PC-9 (cell line): ENCODE results near the gene DGKD. TPM values are rescaled to one million over a fixed set of nuclear protein-coding genes. Genes with fewer than 3 reads are reported as not detected.

Experiments used
- BruUV-seq: library from RNA; stranded (reverse); fragments of 400-500 nt; replicated peaks from 2 replicates; lab custom pipeline; 2021; lab: Mats Ljungman, UMichigan
- CTCF ChIA-PET: fragments of 300-600 bp; sonication (Branson Sonifier 250); formaldehyde crosslinking; loops from one replicate; lab custom pipeline; 2022; ENCODE audit warnings: antibody characterized with exemption; lab: Charles Lee
- POLR2A ChIA-PET: fragments of 300-600 bp; sonication (Branson Sonifier 250); formaldehyde crosslinking; loops from one replicate; lab custom pipeline; 2022; ENCODE audit warnings: antibody characterized with exemption; ENCODE audit not compliant: unreplicated experiment; lab: Charles Lee
- DNase-seq, 2 experiments: peaks; one replicate each; pipeline versions ENCODE4 v3.0.0 to v3.0.0-alpha.2; 2015 to 2022; ENCODE audit warnings: mixed read lengths in 1 of 2
- H2AFZ ChIP-seq: fragments of 200-600 bp; sonication (generic); 2 replicates; pipeline ENCODE4 v1.8.1; 2017; ENCODE audit warnings: antibody characterized with exemption
- H3F3A ChIP-seq: fragments of 200-600 bp; sonication (generic); 2 replicates; pipeline ENCODE4 v1.8.1; 2017; ENCODE audit warnings: antibody characterized with exemption, mild to moderate bottlenecking, low read depth; ENCODE audit not compliant: insufficient read depth
- H3K27ac ChIP-seq: fragments of 200-600 bp; sonication (generic); 2 replicates; pipeline ENCODE4 v1.6.1; 2016; ENCODE audit warnings: mixed run types
- H3K27me3 ChIP-seq: fragments of 200-600 bp; sonication (generic); 2 replicates; pipeline ENCODE4 v1.6.1; 2016; ENCODE audit warnings: low read depth, mixed run types; ENCODE audit not compliant: insufficient read depth
- H3K36me3 ChIP-seq: fragments of 200-600 bp; sonication (generic); 2 replicates; pipeline ENCODE4 v1.6.1; 2016; ENCODE audit warnings: low read depth, mixed run types
- H3K4me1 ChIP-seq: fragments of 200-600 bp; sonication (generic); replicated peaks from 2 replicates; pipeline ENCODE4 v1.6.1; 2016; ENCODE audit warnings: mixed run types; ENCODE audit not compliant: insufficient read depth
- H3K4me2 ChIP-seq: fragments of 200-600 bp; sonication (generic); 2 replicates; pipeline ENCODE4 v1.6.1; 2017; ENCODE audit warnings: mixed run types
- H3K4me3 ChIP-seq: fragments of 200-600 bp; sonication (generic); 2 replicates; pipeline ENCODE4 v1.6.1; 2016; ENCODE audit warnings: mixed run types
- H3K79me2 ChIP-seq: fragments of 200-600 bp; sonication (generic); 2 replicates; pipeline ENCODE4 v1.6.1; 2017; ENCODE audit warnings: low read depth, mixed run types
- H3K9me2 ChIP-seq: fragments of 200-600 bp; sonication (generic); 2 replicates; pipeline ENCODE4 v1.8.1; 2017; ENCODE audit warnings: mild to moderate bottlenecking; ENCODE audit not compliant: insufficient read depth
- H3K9me3 ChIP-seq: fragments of 200-600 bp; sonication (generic); 2 replicates; pipeline ENCODE4 v1.8.1; 2016; ENCODE audit warnings: low read depth; ENCODE audit not compliant: insufficient read depth
- H4K20me1 ChIP-seq: fragments of 200-600 bp; sonication (generic); 2 replicates; pipeline ENCODE4 v1.8.1; 2017; ENCODE audit not compliant: insufficient read depth
- CTCF ChIP-seq: fragments of 200-600 bp; sonication (generic); conservative IDR thresholded peaks from 2 replicates; pipeline ENCODE4 v1.6.1; 2017; ENCODE audit warnings: mixed run types, antibody characterized with exemption, mild to moderate bottlenecking, moderate library complexity
- EZH2 ChIP-seq: fragments of 200-600 bp; sonication (generic); IDR thresholded peaks from 2 replicates; pipeline ENCODE4 v1.8.0; 2017; ENCODE audit warnings: antibody characterized with exemption, low read depth
- intact Hi-C: fragments of 100-400 bp; cut with micrococcal nuclease; formaldehyde crosslinking; loops from one replicate; pipeline ENCODE4 v1.10.0; 2022; ENCODE audit not compliant: unreplicated experiment
- total RNA-seq: library from RNA; stranded (reverse); gene quantifications from 2 replicates; pipeline ENCODE4 v1.2.3, GENCODE V29; 2021

The DGKD gene
- total RNA-seq, 1 experiment from 2014 or later: 59.5 TPM

DNA sequence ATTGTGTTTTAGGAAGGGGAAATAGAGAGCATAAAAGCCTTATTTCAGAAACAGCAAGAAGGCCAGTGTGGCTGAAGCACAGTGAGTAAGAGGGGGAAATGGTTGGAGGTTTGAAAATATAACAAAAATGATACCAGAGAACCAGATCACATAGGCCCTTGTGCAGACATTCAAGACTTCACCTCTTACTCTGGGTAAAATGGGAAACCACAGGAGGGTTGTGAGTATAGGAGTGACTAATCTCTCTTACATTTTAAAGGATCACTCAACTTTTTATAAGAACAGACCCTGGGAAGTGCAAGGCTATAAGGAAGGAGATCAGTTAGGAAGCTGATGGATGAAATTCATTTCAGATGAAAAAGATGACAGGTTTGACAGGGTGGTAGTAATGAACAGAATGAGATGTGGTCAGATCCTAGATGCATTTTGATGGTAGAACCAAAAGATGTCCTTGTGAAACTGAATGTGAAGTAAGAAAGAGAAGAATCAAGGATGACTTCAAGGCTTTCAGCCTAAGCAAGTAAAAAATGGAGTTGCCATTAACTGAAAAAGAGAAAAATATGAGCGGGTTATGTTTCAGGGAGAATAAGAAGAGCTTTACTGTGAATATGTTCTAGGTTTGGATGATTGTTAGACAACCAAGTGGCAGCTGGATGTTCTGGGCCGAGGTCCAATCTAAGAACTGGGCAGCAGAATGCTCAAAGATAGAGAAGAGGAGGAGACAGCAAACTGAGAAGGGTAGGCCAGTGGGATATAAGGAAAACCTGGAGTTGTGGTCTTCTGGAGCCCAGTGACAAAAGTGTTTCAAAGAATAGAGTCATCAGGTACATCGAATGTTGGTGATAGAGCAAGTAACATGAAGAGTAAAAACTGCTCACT, 147.1 kb downstream of the DGKD start:
- POLR2A ChIA-PET: no interaction called here
- Histone ChIP-seq H3F3A (peaks cover 14% of the 10 kb centered on the region; the same call in 1 of the 2 replicates), H3K27ac (peak overlapping the region; percentile 28; the same call in 1 of the 2 replicates)

GRCh38 chr2:233503481-233503880, 149.2 kb downstream of the DGKD start:
- no peaks in the 10 kb centered on the region for H3K9me2 ChIP-seq
- no peak overlapping the region for H3K4me2 ChIP-seq
- peaks cover 13% of the 10 kb centered on the region for H3K4me1 ChIP-seq
- ChIA-PET CTCF (interaction anchor here (0.5 kb wide), 1 partner anchor 52 kb away, joined by 6 read pairs; no protein-coding TSS in a partner anchor), POLR2A (interaction anchor here (0.7 kb wide), 1 partner anchor 187 kb away, joined by 3 read pairs; no protein-coding TSS in a partner anchor)
- intact Hi-C loops: no loop called here
- H3K4me3 ChIP-seq: no peak overlapping the region
- no peak overlapping the region for H2AFZ ChIP-seq
- no peaks in the 10 kb centered on the region for H4K20me1 ChIP-seq
- H3K9me3 ChIP-seq: peaks cover 18% of the 10 kb centered on the region
- peaks cover 53% of the 10 kb centered on the region for H3K36me3 ChIP-seq
- H3F3A ChIP-seq: peaks cover 14% of the 10 kb centered on the region; the same call in 1 of the 2 replicates
- BruUV-seq: no TSS peak
- H3K27ac ChIP-seq: no peak overlapping the region
- H3K79me2 ChIP-seq: no peaks in the 10 kb centered on the region
- DNase-seq: no peak
- TF ChIP-seq CTCF: no peak
- TF ChIP-seq EZH2: no peak
- H3K27me3 ChIP-seq: no peaks in the 10 kb centered on the region

More for the DNA sequence above, 147.1 kb downstream of the DGKD start:
- TF ChIP-seq EZH2 (no peak), CTCF (no peak)
- Histone ChIP-seq H2AFZ (no peak overlapping the region), H4K20me1 (no peaks in the 10 kb centered on the region), H3K27me3 (no peaks in the 10 kb centered on the region), H3K9me2 (no peaks in the 10 kb centered on the region), H3K9me3 (peaks cover 18% of the 10 kb centered on the region), H3K79me2 (no peaks in the 10 kb centered on the region), H3K4me2 (no peak overlapping the region), H3K4me1 (peaks cover 13% of the 10 kb centered on the region), H3K4me3 (no peak overlapping the region), H3K36me3 (peaks cover 59% of the 10 kb centered on the region)
- DNase-seq: peak in 1 of 2 experiments; percentile 54
- intact Hi-C loops: no loop called here
- no TSS peak for BruUV-seq
- CTCF ChIA-PET: no interaction called here

GRCh38 chr2:233503947-233504637, 149.8 kb downstream of the DGKD start:
- Histone ChIP-seq H3K4me1 (peaks cover 13% of the 10 kb centered on the region), H3K79me2 (no peaks in the 10 kb centered on the region), H2AFZ (no peak overlapping the region), H3K27ac (no peak overlapping the region), H3K9me2 (no peaks in the 10 kb centered on the region), H3K9me3 (peaks cover 18% of the 10 kb centered on the region), H4K20me1 (no peaks in the 10 kb centered on the region), H3F3A (peaks cover 14% of the 10 kb centered on the region; the same call in 1 of the 2 replicates), H3K36me3 (peaks cover 51% of the 10 kb centered on the region), H3K27me3 (no peaks in the 10 kb centered on the region), H3K4me3 (no peak overlapping the region), H3K4me2 (no peak overlapping the region)
- POLR2A ChIA-PET: interaction anchor here (0.7 kb wide), 1 partner anchor 187 kb away, joined by 3 read pairs; no protein-coding TSS in a partner anchor
- BruUV-seq: no TSS peak
- intact Hi-C loops: no loop called here
- DNase-seq: no peak
- TF ChIP-seq CTCF (no peak), EZH2 (no peak)
- CTCF ChIA-PET: no interaction called here
